ENCODE results near the gene ADGRV1.

Gene ADGRV1

DNA sequence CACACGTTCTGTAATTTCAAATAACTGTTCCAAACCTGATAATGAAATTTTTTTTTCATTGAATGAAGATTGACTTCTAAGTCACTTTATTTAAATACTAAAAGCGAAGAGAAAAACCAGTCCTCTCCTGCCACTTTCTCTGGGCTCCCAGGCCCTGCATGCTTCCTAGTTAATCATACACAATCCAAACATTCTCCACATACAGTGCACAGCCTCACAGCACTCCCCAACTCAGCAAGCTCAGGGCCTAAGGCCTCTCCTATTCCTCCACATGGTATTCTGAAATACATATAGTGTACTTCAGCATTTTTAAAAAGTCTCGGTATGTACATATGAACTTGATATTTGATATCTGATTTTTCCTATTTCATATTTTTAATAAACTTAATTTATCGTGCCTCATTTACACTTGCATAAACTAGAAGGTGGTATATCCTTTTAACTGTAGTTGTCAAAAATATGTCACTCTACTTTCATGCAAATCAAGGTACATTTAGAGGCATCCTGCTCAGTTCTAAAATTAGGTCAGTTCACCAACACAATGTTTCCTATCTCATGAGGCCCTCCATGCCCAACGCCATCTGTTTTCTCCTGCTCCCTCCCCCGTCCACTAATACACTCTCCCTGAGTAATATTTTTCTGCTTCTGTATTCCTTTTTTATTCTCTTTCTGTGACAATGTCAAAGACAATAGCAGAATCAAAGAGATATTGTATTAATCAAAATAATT is 617.9 kb downstream of the ADGRV1 start:
- no peak for DNase-seq

DNA sequence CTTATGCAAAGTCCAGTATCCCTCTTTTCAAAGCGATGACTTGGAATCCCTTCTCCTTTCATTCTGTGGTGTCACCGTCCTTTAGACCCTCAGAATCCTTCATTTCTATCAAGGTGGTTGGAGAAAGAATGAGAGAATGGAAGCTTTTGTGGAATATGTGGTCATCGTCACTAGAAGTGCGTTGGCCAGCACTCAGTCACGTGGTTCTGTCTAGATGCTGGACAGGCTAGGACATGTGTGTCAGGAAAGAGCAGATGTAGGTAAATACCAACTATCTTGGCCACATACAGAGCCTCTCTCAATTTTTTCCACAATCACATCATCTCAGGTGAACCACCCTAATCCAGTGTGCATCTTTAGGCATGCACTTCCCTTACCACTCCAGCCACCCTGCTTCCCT is 618.5 kb downstream of the ADGRV1 start:
- DNase-seq: no peak

- DNase-seq: no peak
These were observed 619.0 kb downstream of the ADGRV1 start for GRCh38 chr5:91177639-91178038.

DNA sequence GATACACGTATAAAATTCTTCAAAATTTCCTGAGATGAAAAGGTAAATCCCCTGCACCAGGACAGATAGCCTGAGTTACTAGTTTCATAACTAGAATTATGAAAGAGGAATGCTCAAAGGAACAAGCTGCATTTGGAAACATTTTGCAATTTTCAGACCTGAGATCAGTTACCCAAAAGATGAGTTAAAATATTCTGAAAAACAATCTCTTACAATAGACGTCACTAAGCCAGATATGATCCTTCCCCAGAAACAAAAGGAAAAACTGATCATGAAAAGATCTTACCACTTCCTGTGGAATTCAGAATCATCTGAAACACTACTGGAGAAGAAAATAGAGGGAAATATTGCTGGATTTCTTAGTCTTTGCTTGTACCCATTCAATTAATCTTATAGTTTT is 619.9 kb downstream of the ADGRV1 start:
- DNase-seq: no peak

- no peak for DNase-seq
These were observed 620.4 kb downstream of the ADGRV1 start for GRCh38 chr5:91179018-91179417.

DNA sequence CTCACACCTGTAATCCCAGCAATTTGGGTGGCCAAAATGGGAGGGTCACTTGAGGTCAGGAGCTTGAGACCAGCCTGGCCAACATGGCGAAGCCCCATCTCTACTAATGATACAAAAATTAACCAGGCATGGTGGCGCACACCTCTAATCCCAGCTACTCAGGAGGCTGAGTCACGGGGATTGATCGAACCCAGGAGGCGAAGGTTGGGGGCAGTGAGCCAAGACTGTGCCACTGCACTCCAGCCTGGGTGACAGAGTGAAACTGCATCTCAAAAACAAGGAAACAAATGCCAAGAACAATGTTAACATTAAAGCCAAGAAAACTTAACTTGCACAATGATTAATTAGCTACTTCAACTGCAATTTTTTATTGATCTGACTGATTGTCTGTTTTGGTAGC is 621.9 kb downstream of the ADGRV1 start:
- DNase-seq: no peak

DNA sequence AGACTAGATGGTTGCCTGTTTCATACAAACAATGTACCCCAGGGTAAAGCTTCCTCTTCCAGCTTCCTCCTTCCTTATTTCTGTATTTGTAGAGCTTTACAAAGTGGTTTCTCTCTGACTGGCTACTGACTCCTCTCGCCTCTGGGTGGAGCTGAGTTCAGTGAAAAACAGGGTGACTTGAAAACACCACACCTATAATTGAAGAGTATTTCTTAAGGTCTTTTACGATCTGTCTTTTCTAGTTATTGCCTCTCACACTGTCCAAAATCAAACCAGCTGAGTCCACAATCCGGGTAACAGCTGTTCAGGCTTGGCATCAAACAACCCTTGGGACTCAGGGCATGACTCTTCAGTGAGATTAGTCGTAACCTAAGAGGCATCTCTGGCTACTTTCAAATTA is 624.2 kb downstream of the ADGRV1 start:
- peak; percentile 77 to 86 for DNase-seq

GRCh38 chr5:91183743-91184142 is 625.1 kb downstream of the ADGRV1 start:
- peak; percentile 65 to 75 for DNase-seq

DNA sequence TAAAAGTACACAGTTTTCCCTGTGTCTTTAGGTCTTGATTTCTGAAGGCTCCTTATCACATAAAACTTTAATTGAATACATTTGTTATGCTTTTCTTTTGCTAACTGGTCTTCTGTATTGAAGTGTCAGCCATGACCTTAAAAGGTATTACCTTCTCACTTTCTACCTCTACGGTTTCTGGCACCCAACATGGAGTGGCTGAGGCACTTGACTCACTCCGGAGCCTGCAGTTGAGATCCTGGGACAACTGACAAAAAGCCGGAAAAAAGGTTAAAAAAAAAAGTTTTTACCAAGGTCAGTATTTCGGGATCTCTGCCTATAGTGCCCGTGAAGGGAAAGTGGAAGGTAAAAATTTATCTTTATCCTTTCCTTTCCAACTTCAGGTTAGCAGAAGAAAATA is 627.5 kb downstream of the ADGRV1 start:
- no peak for DNase-seq

GRCh38 chr5:91187032-91187431 is 628.4 kb downstream of the ADGRV1 start:
- no peak for DNase-seq

DNA sequence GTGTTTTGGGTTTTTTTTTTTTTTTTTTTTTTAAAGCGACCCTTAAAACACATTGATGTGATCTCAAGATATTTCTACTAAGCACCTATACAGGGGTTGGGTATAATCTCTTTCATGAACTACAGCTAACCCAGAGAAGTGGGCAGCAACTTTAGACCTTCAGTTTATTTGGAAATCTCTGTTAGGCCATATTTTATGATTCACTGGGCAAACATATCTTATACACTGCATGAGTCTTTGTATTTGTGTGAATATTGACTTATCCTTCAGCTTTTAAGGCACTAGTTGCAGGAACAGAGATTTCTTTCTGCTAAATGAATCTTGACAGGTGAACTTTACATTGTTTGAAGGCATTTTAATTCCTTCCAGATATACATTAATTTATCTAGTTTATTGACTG is 630.2 kb downstream of the ADGRV1 start:
- DNase-seq: no peak

- peak; percentile 13 to 26 for DNase-seq
These were observed 631.1 kb downstream of the ADGRV1 start for GRCh38 chr5:91189480-91190313.

DNA sequence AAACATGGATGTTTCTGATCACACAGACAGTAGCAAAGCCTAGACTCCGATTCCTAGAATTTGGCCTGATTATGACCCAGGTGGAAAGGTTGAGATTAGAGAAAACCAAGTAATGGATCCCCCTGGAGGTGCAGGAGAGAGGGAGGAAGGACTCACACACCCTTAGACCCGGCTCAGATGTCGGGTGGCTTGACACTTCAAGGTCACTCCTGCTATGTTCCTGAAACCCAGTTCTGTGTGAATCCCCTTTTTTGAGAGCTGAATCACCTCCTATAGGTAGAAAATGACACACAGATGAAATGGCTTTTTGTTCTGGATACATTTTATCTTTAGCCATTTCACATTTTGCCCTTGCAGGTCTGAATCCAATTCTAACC is 631.7 kb downstream of the ADGRV1 start:
- no peak for DNase-seq

- DNase-seq: no peak
These were observed 636.3 kb downstream of the ADGRV1 start for GRCh38 chr5:91194824-91195381.

DNA sequence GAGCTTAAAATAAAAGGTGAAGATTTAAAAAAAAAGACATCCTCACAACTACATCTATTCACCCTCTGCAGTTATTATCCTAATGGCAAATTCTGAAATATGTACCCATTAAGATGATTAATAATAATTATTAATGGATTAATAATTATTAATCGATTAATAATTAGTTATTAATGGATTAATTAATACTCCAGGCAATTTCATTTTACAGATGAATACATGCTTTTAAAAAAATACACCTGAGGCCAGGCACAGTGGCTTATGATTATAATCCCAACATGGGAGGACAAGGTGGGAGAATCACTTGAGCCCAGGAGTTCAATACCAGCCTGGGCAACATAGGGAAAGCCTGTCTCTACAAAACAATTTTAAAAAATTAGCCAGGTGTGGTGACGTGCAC is 642.1 kb downstream of the ADGRV1 start:
- DNase-seq: no peak

DNA sequence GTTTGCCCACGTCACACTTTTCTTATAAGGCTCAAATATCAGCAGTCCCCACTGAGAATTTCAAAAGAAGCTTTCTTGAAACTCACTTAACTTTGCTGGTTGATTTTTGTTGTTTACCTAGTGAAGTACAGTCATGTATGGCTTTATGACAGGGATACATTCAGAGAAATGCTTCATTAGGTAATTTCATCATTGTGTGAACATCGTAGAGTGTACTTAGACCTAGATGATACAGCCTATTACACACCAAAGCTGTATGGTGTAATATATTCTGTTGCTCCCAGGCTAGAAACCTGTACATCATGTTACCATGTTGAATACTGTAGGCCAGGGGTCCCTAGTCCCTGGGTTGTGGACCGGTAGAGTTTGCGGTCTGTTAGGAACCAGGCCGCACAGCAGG is 647.5 kb downstream of the ADGRV1 start:
- DNase-seq: no peak

GRCh38 chr5:91206734-91207133 is 648.1 kb downstream of the ADGRV1 start:
- DNase-seq: no peak

GRCh38 chr5:91207248-91207647 is 648.7 kb downstream of the ADGRV1 start:
- no peak for DNase-seq

DNA sequence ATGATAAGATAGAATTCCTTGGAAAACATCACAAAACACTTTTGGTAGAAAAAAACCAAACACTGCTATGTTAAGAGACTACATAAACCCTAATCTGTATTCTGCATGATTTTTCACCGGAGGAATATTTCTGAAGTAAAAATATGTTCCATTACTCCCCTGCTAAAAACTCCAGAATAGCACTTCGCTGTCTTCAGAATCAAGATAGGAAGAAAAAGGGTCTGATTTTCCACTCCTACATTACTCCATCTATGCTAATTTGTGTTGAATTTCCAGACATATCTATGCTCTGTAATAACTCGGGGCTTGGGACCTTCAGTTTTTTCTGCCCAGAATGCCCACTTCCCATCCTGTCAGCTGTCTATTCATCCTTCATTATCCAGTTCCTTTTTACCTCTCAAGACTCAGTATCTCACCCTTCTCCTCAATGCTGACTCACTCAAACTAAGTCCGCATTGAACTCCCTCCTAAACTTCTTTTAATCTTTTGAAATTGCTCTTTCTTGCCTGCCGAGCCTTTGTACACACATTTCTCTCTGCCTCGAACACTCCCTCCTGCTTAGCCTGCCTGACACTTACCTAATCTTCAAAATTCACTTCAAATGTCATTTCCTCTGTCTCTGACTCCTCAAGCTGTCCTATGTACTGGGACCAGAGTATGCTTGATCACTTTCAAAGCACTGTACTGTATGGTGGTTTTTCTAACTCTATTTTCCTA is 653.6 kb downstream of the ADGRV1 start:
- DNase-seq: no peak

- DNase-seq: no peak
These were observed 654.1 kb downstream of the ADGRV1 start for GRCh38 chr5:91212714-91213092.
